Tibial nerve (tissue), 4 donors: Measurements from ENCODE around the gene GPC6. TPM values are rescaled to one million over a fixed set of nuclear protein-coding genes. Genes with fewer than 3 reads are reported as not detected.

Experiments used
- DNase-seq, 2 donors: peaks; one replicate each; pipeline ENCODE4 v3.0.0-alpha.2; 2019; ENCODE audit warnings: low spot score in 2 of 2
- H3K27ac ChIP-seq, 4 donors: fragments of 200-600 bp; sonication (generic) in 3 of 4; one replicate each; pipeline ENCODE4 v1.5.1; 2017 to 2019; ENCODE audit warnings: mild to moderate bottlenecking in 1 of 4
- H3K27me3 ChIP-seq, 2 donors: fragments of 200-600 bp; sonication (generic) in 1 of 2; one replicate each; pipeline versions ENCODE4 v1.5.1 to v1.6.0; 2017 to 2019
- H3K36me3 ChIP-seq, 3 donors: fragments of 200-600 bp; sonication (generic); one replicate each; pipeline ENCODE4 v1.5.1; 2018 to 2019
- H3K4me1 ChIP-seq, 4 donors: fragments of 200-600 bp; sonication (generic) in 3 of 4; one replicate each; pipeline ENCODE4 v1.5.1; 2017 to 2019
- H3K4me3 ChIP-seq, 4 donors: fragments of 200-600 bp; sonication (generic) in 3 of 4; one replicate each; pipeline ENCODE4 v1.5.1; 2017 to 2019; ENCODE audit warnings: mild to moderate bottlenecking in 1 of 4, moderate library complexity in 1 of 4
- H3K9me3 ChIP-seq, 4 donors: fragments of 200-600 bp; sonication (generic) in 3 of 4; one replicate each; pipeline ENCODE4 v1.5.1; 2017 to 2019
- CTCF ChIP-seq, 5 experiments: fragments of 200-600 bp in 3 of 5; fragments of 450-650 bp in 2 of 5; sonication (generic) in 3 of 5; IDR thresholded peaks; one replicate each; pipeline ENCODE4 v1.5.1; 2016 to 2019; ENCODE audit warnings: antibody characterized with exemption in 5 of 5, mild to moderate bottlenecking in 3 of 5, moderate library complexity in 2 of 5
- EP300 ChIP-seq, 2 donors: sonication (generic); formaldehyde crosslinking; IDR thresholded peaks; one replicate each; pipeline ENCODE4 v1.6.1; 2017; ENCODE audit warnings: antibody characterized with exemption in 2 of 2, mild to moderate bottlenecking in 1 of 2
- POLR2A ChIP-seq, 2 donors: fragments of 450-650 bp; IDR thresholded peaks; one replicate each; pipeline ENCODE4 v1.6.1; 2017; ENCODE audit warnings: antibody characterized with exemption in 2 of 2, mild to moderate bottlenecking in 2 of 2, moderate library complexity in 2 of 2
- WGBS, 2 donors: methylation state at CpG; one replicate each; pipeline ENCODE4 v1.1.5; 2018; 5-methylcytosine and 5-hydroxymethylcytosine counted together
- total RNA-seq, 4 donors: library from RNA; depleted of rRNA; stranded (reverse); fragments of >200 nt; gene quantifications; one replicate each; pipeline ENCODE4 v1.1.0, GENCODE V29; 2016

The GPC6 gene
- total RNA-seq, 4 donors from 2014 or later, result 21.9 to 39.5 (median 29.8) TPM

GRCh38 chr13:94090773-94091480, 864.3 kb downstream of the GPC6 start:
- peaks cover 0 to 15% (median 7%) of the 10 kb centered on the region in 4 donors for H3K9me3 ChIP-seq
- no peaks in the 10 kb centered on the region for H3K27me3 ChIP-seq
- H3K27ac ChIP-seq, result no peak overlapping the region
- no peak for DNase-seq
- H3K4me3 ChIP-seq, result no peak overlapping the region
- TF ChIP-seq EP300 (IDR thresholded peaks at IDR 0.05) (no peak), POLR2A (IDR thresholded peaks at IDR 0.05) (no peak), CTCF (IDR thresholded peaks at IDR 0.05) (no peak)
- 30 to 42% methylated on average over 3 of the region's 3 CpGs for WGBS, 2 donors
- H3K4me1 ChIP-seq, result no peaks in the 10 kb centered on the region
- no peaks in the 10 kb centered on the region for H3K36me3 ChIP-seq

- no peak for TF ChIP-seq POLR2A (IDR thresholded peaks at IDR 0.05)
- H3K4me3 ChIP-seq, result no peak overlapping the region
- peaks cover 0 to 15% (median 7%) of the 10 kb centered on the region in 4 donors for H3K9me3 ChIP-seq
- H3K4me1 ChIP-seq, result no peaks in the 10 kb centered on the region
- WGBS, 2 donors, result 66 to 79% methylated on average over 2 of the region's 2 CpGs
- H3K27me3 ChIP-seq, result no peaks in the 10 kb centered on the region
- no peak for DNase-seq
- H3K36me3 ChIP-seq, result no peaks in the 10 kb centered on the region
- no peak overlapping the region for H3K27ac ChIP-seq
Observed at GRCh38 chr13:94093652-94094315, 867.2 kb downstream of the GPC6 start.

GRCh38 chr13:94109715-94110374, 883.2 kb downstream of the GPC6 start:
- Histone ChIP-seq H3K27ac (no peak overlapping the region), H3K27me3 (no peaks in the 10 kb centered on the region), H3K9me3 (peaks cover 0 to 3% (median 0%) of the 10 kb centered on the region in 4 donors), H3K36me3 (no peaks in the 10 kb centered on the region), H3K4me1 (no peaks in the 10 kb centered on the region), H3K4me3 (no peak overlapping the region)
- DNase-seq, result no peak
- TF ChIP-seq POLR2A (IDR thresholded peaks at IDR 0.05) (no peak), EP300 (IDR thresholded peaks at IDR 0.05) (no peak), CTCF (IDR thresholded peaks at IDR 0.05) (no peak)
- 93 to 94% methylated on average over 2 of the region's 2 CpGs for WGBS, 2 donors

- Histone ChIP-seq H3K36me3 (no peaks in the 10 kb centered on the region), H3K9me3 (peaks cover 0 to 3% (median 0%) of the 10 kb centered on the region in 4 donors), H3K27ac (no peak overlapping the region), H3K4me1 (no peaks in the 10 kb centered on the region), H3K4me3 (no peak overlapping the region), H3K27me3 (no peaks in the 10 kb centered on the region)
- DNase-seq, result peak; percentile 18 to 40
- no peak for TF ChIP-seq CTCF (IDR thresholded peaks at IDR 0.05)
- no peak for TF ChIP-seq POLR2A (IDR thresholded peaks at IDR 0.05)
- peak in 1 of 2 donors; percentile 17 for TF ChIP-seq EP300 (IDR thresholded peaks at IDR 0.05)
- 57 to 59% methylated on average over 3 of the region's 3 CpGs for WGBS, 2 donors
Observed at GRCh38 chr13:94112227-94112626, 885.6 kb downstream of the GPC6 start.

- H3K27ac ChIP-seq, result no peak overlapping the region
- H3K9me3 ChIP-seq, result peaks cover 0 to 2% (median 0%) of the 10 kb centered on the region in 4 donors
- H3K4me3 ChIP-seq, result no peak overlapping the region
- H3K27me3 ChIP-seq, result no peaks in the 10 kb centered on the region
- no peaks in the 10 kb centered on the region for H3K4me1 ChIP-seq
- no peak for TF ChIP-seq EP300 (IDR thresholded peaks at IDR 0.05)
- no peak for TF ChIP-seq CTCF (IDR thresholded peaks at IDR 0.05)
- TF ChIP-seq POLR2A (IDR thresholded peaks at IDR 0.05), result no peak
- 59 to 70% methylated on average over 2 of the region's 2 CpGs for WGBS, 2 donors
- DNase-seq, result no peak
- no peaks in the 10 kb centered on the region for H3K36me3 ChIP-seq
Observed at GRCh38 chr13:94112731-94113130, 886.1 kb downstream of the GPC6 start.
